ENCODE measurements around the gene DCK.

DNA sequence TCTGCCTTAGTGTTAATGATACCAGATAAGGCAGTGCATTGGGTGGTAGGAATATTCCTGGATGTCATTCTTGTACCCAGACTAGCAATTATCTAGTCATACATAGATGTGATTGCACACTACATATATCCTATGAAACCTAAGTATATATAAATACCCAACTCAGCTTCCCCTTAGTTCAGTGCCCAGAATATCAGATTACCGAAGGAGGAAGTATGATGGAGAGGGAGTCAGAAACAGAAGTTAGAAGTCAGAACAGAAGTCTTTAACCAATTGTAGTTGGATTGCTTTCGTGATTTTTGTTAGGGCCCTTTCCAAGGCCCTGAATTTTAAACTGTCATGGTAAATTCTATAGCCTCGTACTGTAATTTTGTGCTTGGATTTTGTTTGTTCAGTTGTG lies 48.4 kb upstream of the DCK start:
- TF ChIP-seq, protein P1, sequence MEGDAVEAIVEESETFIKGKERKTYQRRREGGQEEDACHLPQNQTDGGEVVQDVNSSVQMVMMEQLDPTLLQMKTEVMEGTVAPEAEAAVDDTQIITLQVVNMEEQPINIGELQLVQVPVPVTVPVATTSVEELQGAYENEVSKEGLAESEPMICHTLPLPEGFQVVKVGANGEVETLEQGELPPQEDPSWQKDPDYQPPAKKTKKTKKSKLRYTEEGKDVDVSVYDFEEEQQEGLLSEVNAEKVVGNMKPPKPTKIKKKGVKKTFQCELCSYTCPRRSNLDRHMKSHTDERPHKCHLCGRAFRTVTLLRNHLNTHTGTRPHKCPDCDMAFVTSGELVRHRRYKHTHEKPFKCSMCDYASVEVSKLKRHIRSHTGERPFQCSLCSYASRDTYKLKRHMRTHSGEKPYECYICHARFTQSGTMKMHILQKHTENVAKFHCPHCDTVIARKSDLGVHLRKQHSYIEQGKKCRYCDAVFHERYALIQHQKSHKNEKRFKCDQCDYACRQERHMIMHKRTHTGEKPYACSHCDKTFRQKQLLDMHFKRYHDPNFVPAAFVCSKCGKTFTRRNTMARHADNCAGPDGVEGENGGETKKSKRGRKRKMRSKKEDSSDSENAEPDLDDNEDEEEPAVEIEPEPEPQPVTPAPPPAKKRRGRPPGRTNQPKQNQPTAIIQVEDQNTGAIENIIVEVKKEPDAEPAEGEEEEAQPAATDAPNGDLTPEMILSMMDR (conservative IDR thresholded peaks at IDR 0.05), result no peak
- no peak for TF ChIP-seq EZH2 (IDR thresholded peaks at IDR 0.05; ENCODE audit: low read depth)

All from PC-9 (cell line).